HCT116 (cell line): ENCODE results near the gene CISD3. TPM values are rescaled to one million over a fixed set of nuclear protein-coding genes. Genes with fewer than 3 reads are reported as not detected.

Source experiments
- ATAC-seq: fragments of 200-7000 bp; cut with Tn5 transposase; 2 replicates; pipeline ENCODE4 v1.9.1; 2020; ENCODE audit warnings: mild to moderate bottlenecking, moderate library complexity
- BruUV-seq: library from RNA; stranded (reverse); fragments of 400-500 nt; replicated peaks from 2 replicates; lab custom pipeline; 2021; lab: Mats Ljungman, UMichigan
- CTCF ChIA-PET: fragments of 300-600 bp; sonication (Branson Sonifier 250); formaldehyde crosslinking; loops from one replicate; lab custom pipeline; 2021; ENCODE audit warnings: antibody characterized with exemption; lab: Charles Lee
- POLR2A ChIA-PET: fragments of 300-600, 350-600 bp; sonication (Branson Sonifier 250); formaldehyde crosslinking; loops from one replicate; lab custom pipeline; 2021; ENCODE audit warnings: antibody characterized with exemption; lab: Charles Lee
- RAD21 ChIA-PET, 2 experiments: fragments of 300-600 bp; sonication (Branson Sonifier 250); formaldehyde crosslinking; loops; one replicate each; lab custom pipeline; 2023; ENCODE audit warnings: low total read pairs in 2 of 2; ENCODE audit not compliant: uncharacterized antibody in 2 of 2, unreplicated experiment in 2 of 2, low non-redundant PET in 1 of 2; lab: Charles Lee
- DNase-seq: peaks from one replicate; pipeline ENCODE4 v3.0.0-alpha.2; 2010; ENCODE audit warnings: low read depth, low spot score
- H2AFZ ChIP-seq: fragments of 200-600 bp; shearing (Covaris generic), sonication (generic); 2 replicates; pipeline ENCODE4 v1.6.1; 2017; ENCODE audit warnings: low read depth, mixed run types, mixed read lengths, antibody characterized with exemption, low read length; ENCODE audit not compliant: poor library complexity, severe bottlenecking
- H3K27ac ChIP-seq: 2 replicates; pipeline ENCODE4 v1.5.1; 2012; ENCODE audit warnings: low read depth, low read length
- H3K27me3 ChIP-seq: fragments of 200-600 bp; sonication (generic); 2 replicates; pipeline ENCODE4 v1.6.1; 2016; ENCODE audit warnings: mixed run types, low read length, mixed read lengths; ENCODE audit not compliant: insufficient read depth
- H3K36me3 ChIP-seq, 2 experiments: fragments of 200-500 bp in 1 of 2; fragments of 200-600 bp in 1 of 2; sonication (Bioruptor generic) in 1 of 2; sonication (generic) in 1 of 2; 2 replicates each; pipeline versions ENCODE4 v1.5.1 to v1.6.1; 2014 to 2016; ENCODE audit warnings: low read length in 2 of 2, inconsistent platforms in 1 of 2, mixed read lengths in 1 of 2, mixed run types in 1 of 2; ENCODE audit not compliant: insufficient read depth in 2 of 2, control insufficient read depth in 1 of 2
- H3K4me1 ChIP-seq, 2 experiments: fragments of 200-600 bp in 1 of 2; sonication (generic) in 1 of 2; 2 replicates each; pipeline versions ENCODE4 v1.5.1 to v1.6.1; 2012 to 2017; ENCODE audit warnings: low read length in 2 of 2, inconsistent platforms in 1 of 2, mild to moderate bottlenecking in 1 of 2, mixed read lengths in 1 of 2, mixed run types in 1 of 2, moderate library complexity in 1 of 2; ENCODE audit not compliant: insufficient read depth in 2 of 2, control insufficient read depth in 1 of 2
- H3K4me2 ChIP-seq: fragments of 200-600 bp; sonication (generic); 2 replicates; pipeline ENCODE4 v1.6.1; 2017; ENCODE audit warnings: mixed run types, low read length, mixed read lengths
- H3K4me3 ChIP-seq, 2 experiments: fragments of 200-600 bp in 1 of 2; sonication (generic) in 1 of 2; replicated peaks in 1 of 2; 2 replicates each; pipeline ENCODE4 v1.5.1; 2011 to 2016; ENCODE audit warnings: low read length in 2 of 2, control low read depth in 1 of 2, low read depth in 1 of 2, mild to moderate bottlenecking in 1 of 2, mixed read lengths in 1 of 2, mixed run types in 1 of 2
- H3K79me2 ChIP-seq: fragments of 200-600 bp; sonication (generic); 2 replicates; pipeline ENCODE4 v1.6.1; 2017; ENCODE audit warnings: mild to moderate bottlenecking, mixed run types, low read length, moderate library complexity, mixed read lengths; ENCODE audit not compliant: insufficient read depth
- H3K9ac ChIP-seq: fragments of 200-600 bp; sonication (generic); 2 replicates; pipeline ENCODE4 v1.6.1; 2016; ENCODE audit warnings: low read length, mixed read lengths
- H3K9me2 ChIP-seq: fragments of 200-600 bp; sonication (generic), shearing (Covaris generic); 2 replicates; pipeline ENCODE4 v1.6.1; 2017; ENCODE audit warnings: mixed run types, mild to moderate bottlenecking, moderate library complexity; ENCODE audit not compliant: insufficient read depth
- H3K9me3 ChIP-seq, 2 experiments: fragments of 200-500 bp in 1 of 2; fragments of 200-600 bp in 1 of 2; sonication (Bioruptor generic) in 1 of 2; sonication (generic) in 1 of 2; 2 replicates each; pipeline ENCODE4 v1.6.1; 2014 to 2017; ENCODE audit warnings: low read length in 2 of 2, mixed read lengths in 2 of 2, inconsistent platforms in 1 of 2, low read depth in 1 of 2, mild to moderate bottlenecking in 1 of 2, mixed run types in 1 of 2, moderate library complexity in 1 of 2; ENCODE audit not compliant: control insufficient read depth in 1 of 2, insufficient read depth in 1 of 2
- H4K20me1 ChIP-seq: fragments of 200-600 bp; sonication (generic), shearing (Covaris generic); 2 replicates; pipeline ENCODE4 v1.6.1; 2017; ENCODE audit warnings: mixed run types, mild to moderate bottlenecking, moderate library complexity; ENCODE audit not compliant: insufficient read depth
- CBX3 ChIP-seq: IDR thresholded peaks from 2 replicates; pipeline ENCODE4 v1.6.1; 2012; ENCODE audit warnings: low read depth
- CEBPB ChIP-seq: IDR thresholded peaks from 2 replicates; pipeline ENCODE4 v1.6.1; 2012; ENCODE audit warnings: low read depth
- CTCF ChIP-seq, 3 experiments: fragments of 200-600 bp in 1 of 3; sonication (generic) in 1 of 3; IDR thresholded peaks in 2 of 3; conservative IDR thresholded peaks in 1 of 3; 2 replicates each; pipeline ENCODE4 v1.5.1; 2012 to 2017; ENCODE audit warnings: low read depth in 2 of 3, low read length in 2 of 3, antibody characterized with exemption in 1 of 3, borderline replicate concordance in 1 of 3, control low read depth in 1 of 3, mild to moderate bottlenecking in 1 of 3, mixed read lengths in 1 of 3, mixed run types in 1 of 3, moderate library complexity in 1 of 3; ENCODE audit not compliant: insufficient read depth in 1 of 3
- EGR1 ChIP-seq: IDR thresholded peaks from 2 replicates; pipeline ENCODE4 v1.6.1; 2012; ENCODE audit warnings: low read depth
- ELF1 ChIP-seq: IDR thresholded peaks from 2 replicates; pipeline ENCODE4 v1.6.1; 2012; ENCODE audit warnings: low read depth, borderline replicate concordance
- EZH2 ChIP-seq: fragments of 200-600 bp; sonication (generic); IDR thresholded peaks from 2 replicates; pipeline ENCODE4 v1.6.1; 2017; ENCODE audit warnings: antibody characterized with exemption, mixed run types
- EZH2phosphoT487 ChIP-seq: fragments of 200-600 bp; IDR thresholded peaks from 2 replicates; pipeline ENCODE4 v1.6.1; 2018; ENCODE audit warnings: antibody characterized with exemption, borderline replicate concordance
- FOSL1 ChIP-seq: IDR thresholded peaks from 2 replicates; pipeline ENCODE4 v1.6.1; 2012; ENCODE audit warnings: low read depth
- JUND ChIP-seq: IDR thresholded peaks from 2 replicates; pipeline ENCODE4 v1.6.1; 2012
- POLR2A ChIP-seq: IDR thresholded peaks from 2 replicates; pipeline ENCODE4 v1.7.0; 2011; ENCODE audit warnings: borderline replicate concordance; ENCODE audit not compliant: insufficient read depth, insufficient read length; ENCODE audit errors: extremely low read depth
- RAD21 ChIP-seq: IDR thresholded peaks from 2 replicates; pipeline ENCODE4 v1.6.1; 2012; ENCODE audit warnings: low read depth, mild to moderate bottlenecking
- SIN3A ChIP-seq: IDR thresholded peaks from 2 replicates; pipeline ENCODE4 v1.6.1; 2012; ENCODE audit warnings: low read depth
- SRF ChIP-seq: IDR thresholded peaks from 2 replicates; pipeline ENCODE4 v1.6.1; 2012; ENCODE audit warnings: low read depth
- TCF7L2 ChIP-seq: IDR thresholded peaks from 2 replicates; pipeline ENCODE4 v1.7.0; 2011; ENCODE audit warnings: borderline replicate concordance, inconsistent platforms; ENCODE audit not compliant: insufficient read depth, insufficient read length; ENCODE audit errors: extremely low read depth
- YY1 ChIP-seq: IDR thresholded peaks from 2 replicates; pipeline ENCODE4 v1.6.1; 2011; ENCODE audit warnings: low read length, low read depth, moderate library complexity, mild to moderate bottlenecking; ENCODE audit not compliant: insufficient replicate concordance; ENCODE audit errors: extremely low read depth
- ZBTB33 ChIP-seq: IDR thresholded peaks from 2 replicates; pipeline ENCODE4 v1.6.1; 2011; ENCODE audit warnings: mild to moderate bottlenecking, low read length, moderate library complexity; ENCODE audit not compliant: insufficient replicate concordance; ENCODE audit errors: extremely low read depth
- ZFX ChIP-seq: fragments of 450-650 bp; IDR thresholded peaks from 2 replicates; pipeline ENCODE4 v1.6.1; 2017
- ZNF274 ChIP-seq: fragments of 200-500 bp; sonication (Bioruptor generic); IDR thresholded peaks from 2 replicates; pipeline ENCODE4 v1.6.1; 2014; ENCODE audit warnings: mild to moderate bottlenecking, low read depth, low read length, inconsistent platforms
- intact Hi-C: fragments of 100-400 bp; cut with micrococcal nuclease; formaldehyde crosslinking; loops from 2 replicates; pipeline ENCODE4 v1.10.0; 2022
- total RNA-seq: library from RNA; stranded (reverse); gene quantifications from one replicate; pipeline ENCODE4 v1.2.1, GENCODE V29; 2021; ENCODE audit not compliant: unreplicated experiment

The CISD3 gene
- total RNA-seq, 1 experiment from 2014 or later, result 50.2 TPM

- CTCF ChIA-PET, result interaction anchor here (0.8 to 1.2 kb wide), 2 partner anchors 9 to 27 kb away, joined by 3 to 4 read pairs; no protein-coding TSS in a partner anchor
- POLR2A ChIA-PET, result no interaction called here
- TF ChIP-seq ZFX (no peak), SIN3A (no peak), CEBPB (no peak), ZBTB33 (no peak), POLR2A (no peak), FOSL1 (no peak), ELF1 (no peak), EZH2phosphoT487 (no peak), TCF7L2 (no peak), JUND (no peak), EGR1 (no peak), YY1 (no peak), EZH2 (no peak), RAD21 (no peak), SRF (no peak), ZNF274 (no peak), CTCF (IDR thresholded peaks at IDR 0.05 in 2 of 3, conservative IDR thresholded peaks at IDR 0.05 in 1 of 3; ENCODE audit: borderline replicate concordance in 1 of 3, insufficient read depth in 1 of 3, low read depth in 2 of 3, low read length in 2 of 3) (no peak), CBX3 (no peak)
These were observed 32.1 kb downstream of the CISD3 start for GRCh38 chr17:38762231-38762630.

More at GRCh38 chr17:38762231-38762630, 32.1 kb downstream of the CISD3 start:
- no peaks in the 10 kb centered on the region for H3K9me3 ChIP-seq
- ATAC-seq (no peak), DNase-seq (no peak)
- H3K79me2 ChIP-seq, result peaks cover 40% of the 10 kb centered on the region
- H4K20me1 ChIP-seq, result peaks cover 4% of the 10 kb centered on the region; the same call in 1 of the 2 replicates
- peaks cover 37 to 65% of the 10 kb centered on the region in 2 experiments for H3K36me3 ChIP-seq
- H2AFZ ChIP-seq, result no peak overlapping the region
- intact Hi-C loops, result no loop called here
- no peak overlapping the region for H3K9ac ChIP-seq
- H3K4me2 ChIP-seq, result no peak overlapping the region
- no peak overlapping the region for H3K27ac ChIP-seq
- H3K4me1 ChIP-seq, result no peaks in the 10 kb centered on the region
- BruUV-seq, result no TSS peak
- no peaks in the 10 kb centered on the region for H3K9me2 ChIP-seq
- no peaks in the 10 kb centered on the region for H3K27me3 ChIP-seq
- no peak overlapping the region for H3K4me3 ChIP-seq
- RAD21 ChIA-PET, result interaction anchor here (0.5 to 0.7 kb wide), 2 partner anchors 71 to 213 kb away, joined by 3 read pairs; no protein-coding TSS in a partner anchor
